HL-60 (cell line): ENCODE data around the gene ADAD1.

ENCODE experiments used
- DNase-seq, 2 experiments: peaks; one replicate each; pipeline ENCODE4 v3.0.0-alpha.2; 2010 to 2020; ENCODE audit warnings: low read depth in 1 of 2, low spot score in 1 of 2
- H3K27ac ChIP-seq: fragments of 250-450 bp; sonication (Bioruptor Pico); replicated peaks from 2 replicates; pipeline ENCODE4 v1.5.1; 2020; ENCODE audit warnings: mild to moderate bottlenecking, moderate library complexity
- H3K27me3 ChIP-seq: fragments of 250-450 bp; sonication (Bioruptor Pico); 2 replicates; pipeline ENCODE4 v1.5.1; 2021; ENCODE audit warnings: mild to moderate bottlenecking, moderate library complexity; ENCODE audit not compliant: insufficient read depth, poor library complexity, severe bottlenecking
- H3K4me3 ChIP-seq: replicated peaks from 2 replicates; pipeline ENCODE4 v1.5.1; 2011; ENCODE audit warnings: mild to moderate bottlenecking, control low read depth, low read length; ENCODE audit not compliant: insufficient read depth
- GABPA ChIP-seq: IDR thresholded peaks from 2 replicates; pipeline ENCODE4 v1.6.1; 2012; ENCODE audit warnings: low read depth
- POLR2AphosphoS5 ChIP-seq: IDR thresholded peaks from 2 replicates; pipeline ENCODE4 v1.6.1; 2012; ENCODE audit warnings: low read depth
- SPI1 ChIP-seq: IDR thresholded peaks from 2 replicates; pipeline ENCODE4 v1.6.1; 2012; ENCODE audit warnings: low read depth, mild to moderate bottlenecking, borderline replicate concordance
- long read RNA-seq: library from polyadenylated mRNA; unstranded; transcript quantifications from one replicate; pipeline ENCODE4 v2.0.0, GENCODE V29; 2020
- TF ChIP-seq, protein P1 (sequence below): IDR thresholded peaks from one replicate; pipeline ENCODE4 v1.5.1; 2011; ENCODE audit warnings: low read length, control low read depth, inconsistent platforms; ENCODE audit not compliant: insufficient read depth
- TF ChIP-seq, protein P2 (sequence below): IDR thresholded peaks from 2 replicates; pipeline ENCODE4 v1.6.1; 2012; ENCODE audit warnings: low read depth; ENCODE audit not compliant: insufficient replicate concordance

The ADAD1 gene
- long read RNA-seq = 0 reads

DNA sequence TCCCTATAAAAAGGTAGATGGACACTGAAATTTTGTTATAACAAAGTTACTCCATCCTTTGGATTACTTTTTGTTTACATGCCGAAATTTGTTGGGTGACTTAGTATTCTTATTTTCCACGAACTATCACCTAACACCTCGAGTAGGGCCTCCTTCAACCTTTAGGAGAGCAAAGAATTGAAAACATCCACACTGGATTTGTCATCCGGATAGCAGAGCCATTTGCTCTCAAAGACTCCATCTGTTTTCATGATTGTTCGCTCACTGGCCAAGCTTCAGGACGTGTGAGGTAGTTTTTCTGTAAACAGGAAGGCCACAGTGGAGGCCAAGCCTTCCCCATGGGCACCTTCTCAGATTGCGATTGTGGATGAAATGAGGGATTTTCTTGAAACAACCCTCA, at the start of gene ADAD1:
Gene ADAD1, plus strand, starts transcription at position 301 of the 400 bp plus-strand sequence. CDS start 1,059 bp downstream, outside the sequence.
- TF ChIP-seq POLR2AphosphoS5 = no peak
- TF ChIP-seq, protein P1, sequence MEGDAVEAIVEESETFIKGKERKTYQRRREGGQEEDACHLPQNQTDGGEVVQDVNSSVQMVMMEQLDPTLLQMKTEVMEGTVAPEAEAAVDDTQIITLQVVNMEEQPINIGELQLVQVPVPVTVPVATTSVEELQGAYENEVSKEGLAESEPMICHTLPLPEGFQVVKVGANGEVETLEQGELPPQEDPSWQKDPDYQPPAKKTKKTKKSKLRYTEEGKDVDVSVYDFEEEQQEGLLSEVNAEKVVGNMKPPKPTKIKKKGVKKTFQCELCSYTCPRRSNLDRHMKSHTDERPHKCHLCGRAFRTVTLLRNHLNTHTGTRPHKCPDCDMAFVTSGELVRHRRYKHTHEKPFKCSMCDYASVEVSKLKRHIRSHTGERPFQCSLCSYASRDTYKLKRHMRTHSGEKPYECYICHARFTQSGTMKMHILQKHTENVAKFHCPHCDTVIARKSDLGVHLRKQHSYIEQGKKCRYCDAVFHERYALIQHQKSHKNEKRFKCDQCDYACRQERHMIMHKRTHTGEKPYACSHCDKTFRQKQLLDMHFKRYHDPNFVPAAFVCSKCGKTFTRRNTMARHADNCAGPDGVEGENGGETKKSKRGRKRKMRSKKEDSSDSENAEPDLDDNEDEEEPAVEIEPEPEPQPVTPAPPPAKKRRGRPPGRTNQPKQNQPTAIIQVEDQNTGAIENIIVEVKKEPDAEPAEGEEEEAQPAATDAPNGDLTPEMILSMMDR = no peak
- TF ChIP-seq, protein P2, sequence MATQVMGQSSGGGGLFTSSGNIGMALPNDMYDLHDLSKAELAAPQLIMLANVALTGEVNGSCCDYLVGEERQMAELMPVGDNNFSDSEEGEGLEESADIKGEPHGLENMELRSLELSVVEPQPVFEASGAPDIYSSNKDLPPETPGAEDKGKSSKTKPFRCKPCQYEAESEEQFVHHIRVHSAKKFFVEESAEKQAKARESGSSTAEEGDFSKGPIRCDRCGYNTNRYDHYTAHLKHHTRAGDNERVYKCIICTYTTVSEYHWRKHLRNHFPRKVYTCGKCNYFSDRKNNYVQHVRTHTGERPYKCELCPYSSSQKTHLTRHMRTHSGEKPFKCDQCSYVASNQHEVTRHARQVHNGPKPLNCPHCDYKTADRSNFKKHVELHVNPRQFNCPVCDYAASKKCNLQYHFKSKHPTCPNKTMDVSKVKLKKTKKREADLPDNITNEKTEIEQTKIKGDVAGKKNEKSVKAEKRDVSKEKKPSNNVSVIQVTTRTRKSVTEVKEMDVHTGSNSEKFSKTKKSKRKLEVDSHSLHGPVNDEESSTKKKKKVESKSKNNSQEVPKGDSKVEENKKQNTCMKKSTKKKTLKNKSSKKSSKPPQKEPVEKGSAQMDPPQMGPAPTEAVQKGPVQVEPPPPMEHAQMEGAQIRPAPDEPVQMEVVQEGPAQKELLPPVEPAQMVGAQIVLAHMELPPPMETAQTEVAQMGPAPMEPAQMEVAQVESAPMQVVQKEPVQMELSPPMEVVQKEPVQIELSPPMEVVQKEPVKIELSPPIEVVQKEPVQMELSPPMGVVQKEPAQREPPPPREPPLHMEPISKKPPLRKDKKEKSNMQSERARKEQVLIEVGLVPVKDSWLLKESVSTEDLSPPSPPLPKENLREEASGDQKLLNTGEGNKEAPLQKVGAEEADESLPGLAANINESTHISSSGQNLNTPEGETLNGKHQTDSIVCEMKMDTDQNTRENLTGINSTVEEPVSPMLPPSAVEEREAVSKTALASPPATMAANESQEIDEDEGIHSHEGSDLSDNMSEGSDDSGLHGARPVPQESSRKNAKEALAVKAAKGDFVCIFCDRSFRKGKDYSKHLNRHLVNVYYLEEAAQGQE = no peak
- no peak for TF ChIP-seq GABPA
- no peak for TF ChIP-seq SPI1
- no peaks in the 10 kb centered on the region for H3K27me3 ChIP-seq
- DNase-seq = no peak
- H3K4me3 ChIP-seq = no peak within 1 kb of the TSS
- no peak within 1 kb of the TSS for H3K27ac ChIP-seq

DNA sequence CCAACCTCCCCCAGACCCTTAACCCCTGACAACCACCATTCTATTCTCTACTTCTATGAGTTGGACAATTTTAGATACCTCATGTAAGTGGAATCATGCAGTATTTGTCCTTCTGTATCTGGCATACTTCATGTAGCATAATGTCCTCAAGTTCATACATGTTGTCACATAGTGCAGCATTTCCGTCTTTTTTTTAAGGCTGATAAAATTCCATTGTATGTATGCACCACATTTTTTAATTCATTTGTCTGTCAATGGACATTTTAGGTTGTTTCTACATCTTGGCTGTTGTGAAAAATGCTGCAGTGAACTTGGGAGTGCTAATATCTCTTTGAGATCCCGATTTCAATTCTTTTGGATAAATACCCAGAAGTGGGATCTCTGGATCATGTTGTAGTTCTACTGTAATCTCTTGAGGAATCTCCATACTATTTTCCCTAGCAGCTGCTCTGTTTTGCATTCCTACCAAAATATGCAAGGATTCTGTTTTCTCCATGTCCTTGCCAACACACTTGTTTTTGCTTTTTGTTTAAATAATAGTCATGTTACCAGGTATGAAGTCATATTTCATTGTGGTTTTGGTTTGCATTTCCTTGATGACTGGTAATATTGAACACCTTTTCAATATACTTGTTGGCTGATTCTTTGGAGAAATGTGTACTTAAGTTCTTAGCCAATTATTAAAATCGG, 48.8 kb upstream of the ADAD1 start:
- H3K4me3 ChIP-seq = no peak overlapping the region
- no peak for DNase-seq
- H3K27ac ChIP-seq = no peak overlapping the region
- TF ChIP-seq GABPA = no peak
- TF ChIP-seq, protein P1 = no peak
- no peaks in the 10 kb centered on the region for H3K27me3 ChIP-seq

DNA sequence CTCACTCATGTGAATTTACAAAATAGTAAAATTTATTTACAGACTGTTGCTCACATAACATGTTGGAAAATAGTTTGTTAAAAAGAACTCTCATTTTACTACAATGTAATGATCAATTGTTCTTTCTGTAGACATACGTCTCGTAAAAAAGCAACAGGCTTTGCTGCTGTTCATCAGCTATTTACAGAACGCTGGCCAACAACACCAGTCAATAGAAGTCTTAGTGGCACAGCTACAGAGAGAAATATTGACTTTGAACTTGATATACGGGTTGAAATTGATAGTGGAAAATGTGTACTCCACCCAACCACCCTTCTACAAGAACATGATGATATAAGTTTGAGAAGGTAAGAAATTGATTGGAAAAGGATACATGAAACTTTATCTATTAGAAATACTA, 47.6 kb upstream of the ADAD1 start:
- Histone ChIP-seq H3K4me3 (no peak overlapping the region), H3K27me3 (no peaks in the 10 kb centered on the region), H3K27ac (no peak overlapping the region)
- TF ChIP-seq POLR2AphosphoS5 (no peak), SPI1 (no peak), GABPA (no peak)
- TF ChIP-seq, protein P1 = no peak
- TF ChIP-seq, protein P2 = no peak
- DNase-seq = no peak

DNA sequence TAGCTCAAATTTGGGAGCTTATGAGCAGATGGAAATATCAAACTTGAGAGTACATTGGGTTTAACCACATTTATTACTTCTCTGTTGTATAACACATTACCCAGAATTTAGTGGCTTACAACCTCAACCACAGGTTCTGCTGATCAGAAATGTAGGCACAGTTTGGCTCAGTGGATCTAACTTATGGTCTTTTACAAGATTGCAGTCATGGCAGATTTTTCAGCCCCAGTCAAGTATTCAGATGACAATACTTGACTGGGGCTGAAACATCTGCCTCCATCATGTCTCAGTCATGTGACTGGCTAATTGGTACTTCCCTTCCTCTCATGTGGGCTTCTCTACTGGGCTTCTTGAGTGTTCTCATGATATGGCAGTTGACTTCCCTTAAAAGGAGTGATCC, 44.0 kb upstream of the ADAD1 start:
- no peak for DNase-seq
- no peak for TF ChIP-seq SPI1
- no peak for TF ChIP-seq GABPA
- TF ChIP-seq, protein P1 = no peak
- TF ChIP-seq POLR2AphosphoS5 = no peak
- TF ChIP-seq, protein P2 = no peak
- Histone ChIP-seq H3K4me3 (no peak overlapping the region), H3K27me3 (no peaks in the 10 kb centered on the region), H3K27ac (no peak overlapping the region)
